Umbilical cord (tissue), 2 donors: Measurements from ENCODE around the gene CEBPB. TPM values are rescaled to one million over a fixed set of nuclear protein-coding genes. Genes with fewer than 3 reads are reported as not detected.

Experiments
- DNase-seq: peaks from one replicate; pipeline ENCODE4 v3.0.0-alpha.2; 2015; ENCODE audit warnings: low spot score
- total RNA-seq: library from RNA; depleted of rRNA; stranded (reverse); fragments of >200 nt; gene quantifications from one replicate; pipeline ENCODE4 v1.2.3, GENCODE V29; 2014; ENCODE audit warnings: low replicate concordance; ENCODE audit not compliant: insufficient read depth

CEBPB gene
- total RNA-seq, 1 donor from 2014 or later, result 33.5 TPM

DNA sequence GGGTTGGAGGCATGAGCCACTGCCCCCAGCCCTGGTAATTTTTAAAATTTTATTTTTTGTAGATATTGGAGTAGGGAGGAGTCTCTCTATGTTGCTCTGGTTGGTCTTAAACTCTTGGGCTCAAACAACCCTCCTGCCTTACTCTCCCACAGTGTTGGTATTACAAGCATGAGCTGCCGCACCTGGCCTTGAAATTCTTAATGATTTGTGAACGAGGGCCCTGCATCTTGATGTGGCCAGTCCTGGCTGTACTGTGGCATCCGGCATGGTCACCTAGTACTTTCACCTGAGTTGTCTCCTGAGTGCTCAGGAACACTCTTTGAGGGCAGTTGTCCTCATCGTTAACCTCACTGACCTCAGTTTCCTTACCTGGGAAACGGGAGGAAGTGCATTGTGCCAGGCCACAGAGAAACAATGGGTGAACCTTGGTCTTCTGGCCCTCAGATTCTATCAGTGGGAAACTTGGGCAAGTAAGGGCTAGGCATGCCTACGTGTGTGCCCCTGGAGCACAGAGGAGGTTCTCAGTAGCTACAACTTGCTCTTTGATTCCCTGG is 19.5 kb downstream of the CEBPB start:
- no peak for DNase-seq

- DNase-seq, result no peak
These were observed 20.5 kb downstream of the CEBPB start for GRCh38 chr20:50211091-50211490.

DNA sequence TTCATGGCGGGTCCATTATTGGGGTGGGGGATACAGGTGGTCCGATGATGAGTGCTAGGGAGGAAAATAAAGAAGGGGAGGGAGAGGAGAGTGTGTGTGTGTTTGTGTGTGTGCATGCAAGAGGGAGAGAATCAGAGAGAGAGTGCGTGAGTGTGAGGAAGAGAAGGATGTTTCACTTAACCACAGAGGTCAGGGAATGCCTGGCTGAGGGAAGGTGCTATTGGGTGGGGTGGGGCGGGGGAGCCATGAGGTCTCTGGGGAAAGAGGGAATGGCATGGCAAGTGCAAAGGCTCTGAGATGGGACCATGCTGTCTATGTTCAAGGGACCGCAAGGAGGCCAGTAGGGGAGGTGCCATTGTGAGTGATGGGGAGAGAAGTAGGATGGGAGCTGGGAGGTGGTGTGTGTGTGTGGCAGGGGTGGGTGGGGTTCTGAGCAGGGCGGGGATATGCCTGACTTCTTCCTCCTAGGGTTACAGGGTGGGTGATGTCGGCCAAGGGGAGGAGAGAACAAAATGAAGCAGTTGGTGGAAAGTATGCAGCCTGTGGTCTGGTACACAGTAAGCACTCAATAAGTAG is 23.0 kb downstream of the CEBPB start:
- no peak for DNase-seq

DNA sequence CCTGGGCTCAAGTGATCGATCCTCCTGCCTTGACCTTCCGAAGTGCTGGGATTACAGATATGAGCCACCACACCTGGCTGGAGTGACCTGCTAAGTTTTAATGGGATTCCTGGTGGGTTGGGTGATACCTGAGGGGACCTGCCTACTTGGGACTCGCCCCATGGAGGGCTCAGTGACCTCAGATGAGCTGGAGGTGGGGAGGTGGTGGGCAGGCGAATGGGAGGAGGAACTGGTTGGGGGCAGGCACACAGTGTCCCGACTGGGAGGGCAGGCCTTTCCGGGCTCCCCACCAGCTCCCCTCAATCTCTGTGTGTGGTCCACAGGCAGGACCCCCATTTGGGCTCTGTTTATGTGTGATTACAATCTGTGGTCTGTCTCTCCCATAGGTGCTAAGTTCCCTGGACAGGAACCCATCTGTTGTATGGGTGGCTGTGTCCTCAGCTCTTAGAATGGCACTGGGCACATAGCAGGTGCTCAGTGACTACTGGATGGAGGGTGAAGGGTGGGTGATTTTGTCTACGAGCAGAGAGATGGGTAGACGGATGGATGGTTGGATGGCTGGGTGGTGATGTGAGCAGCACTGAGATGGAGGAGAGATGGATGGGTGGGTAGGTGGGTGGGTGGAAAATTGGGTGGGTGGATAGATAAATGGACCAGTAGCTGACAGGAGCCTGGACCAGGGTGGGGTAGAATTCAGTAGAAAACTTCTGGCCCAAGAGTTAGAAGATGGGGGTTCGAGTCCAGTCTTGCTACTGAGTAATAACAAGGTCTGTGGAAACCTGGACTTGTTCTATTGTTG is 23.8 kb downstream of the CEBPB start:
- DNase-seq, result no peak

- peak; percentile 38 for DNase-seq
These were observed 24.6 kb downstream of the CEBPB start for GRCh38 chr20:50215101-50215690.

DNA sequence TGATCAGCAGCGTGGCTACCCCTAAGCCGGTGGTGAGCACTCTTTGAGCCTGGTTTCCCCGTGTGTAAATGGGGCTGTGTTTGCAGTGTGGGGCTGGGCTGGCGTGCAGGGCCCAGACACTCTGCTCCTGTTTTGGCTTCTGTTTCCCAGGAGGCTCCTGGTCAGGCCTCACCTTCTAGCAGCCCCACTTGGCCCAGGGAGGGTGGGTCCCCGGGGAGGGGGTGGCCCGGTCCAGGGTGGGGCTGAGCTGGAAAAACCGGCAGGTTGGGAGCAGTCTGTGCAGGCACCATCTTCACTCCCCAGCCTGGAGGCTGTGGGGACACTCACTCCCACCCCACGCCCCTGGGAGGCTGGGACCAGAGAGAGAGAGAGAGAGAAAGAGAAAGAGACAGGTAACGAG is 25.3 kb downstream of the CEBPB start:
- no peak for DNase-seq

DNA sequence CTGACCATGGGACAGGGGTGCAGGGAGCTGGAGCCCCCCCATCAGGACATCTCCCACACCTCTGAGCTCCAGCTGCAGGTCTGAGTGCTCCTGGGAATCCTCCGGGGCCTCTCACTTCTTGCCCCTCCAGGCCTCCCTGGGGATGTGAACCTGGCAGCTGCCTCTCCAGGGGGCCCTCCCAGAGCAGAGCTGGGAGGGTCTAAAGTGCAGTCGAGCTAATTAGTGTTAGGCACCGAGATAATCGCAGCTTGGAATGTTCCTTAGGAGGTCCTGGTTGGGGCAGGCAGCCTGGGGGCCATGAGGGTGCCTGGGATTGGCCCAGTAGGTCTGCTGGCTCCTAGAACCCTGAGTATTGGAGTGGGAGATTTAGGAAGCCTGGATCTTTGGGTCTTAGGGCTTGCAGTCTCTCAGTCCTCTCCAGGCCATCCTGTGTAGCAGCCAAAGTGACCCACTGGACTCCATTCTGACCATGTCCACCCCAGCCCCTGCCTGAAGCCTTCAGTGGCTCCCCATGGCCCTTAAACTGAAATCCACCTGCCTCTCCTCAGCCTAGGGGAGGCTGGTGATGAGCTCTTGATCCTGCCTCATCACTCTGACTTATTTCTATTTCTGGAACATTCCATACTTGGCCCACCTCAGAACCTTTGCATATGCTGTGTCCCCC is 26.0 kb downstream of the CEBPB start:
- no peak for DNase-seq

DNA sequence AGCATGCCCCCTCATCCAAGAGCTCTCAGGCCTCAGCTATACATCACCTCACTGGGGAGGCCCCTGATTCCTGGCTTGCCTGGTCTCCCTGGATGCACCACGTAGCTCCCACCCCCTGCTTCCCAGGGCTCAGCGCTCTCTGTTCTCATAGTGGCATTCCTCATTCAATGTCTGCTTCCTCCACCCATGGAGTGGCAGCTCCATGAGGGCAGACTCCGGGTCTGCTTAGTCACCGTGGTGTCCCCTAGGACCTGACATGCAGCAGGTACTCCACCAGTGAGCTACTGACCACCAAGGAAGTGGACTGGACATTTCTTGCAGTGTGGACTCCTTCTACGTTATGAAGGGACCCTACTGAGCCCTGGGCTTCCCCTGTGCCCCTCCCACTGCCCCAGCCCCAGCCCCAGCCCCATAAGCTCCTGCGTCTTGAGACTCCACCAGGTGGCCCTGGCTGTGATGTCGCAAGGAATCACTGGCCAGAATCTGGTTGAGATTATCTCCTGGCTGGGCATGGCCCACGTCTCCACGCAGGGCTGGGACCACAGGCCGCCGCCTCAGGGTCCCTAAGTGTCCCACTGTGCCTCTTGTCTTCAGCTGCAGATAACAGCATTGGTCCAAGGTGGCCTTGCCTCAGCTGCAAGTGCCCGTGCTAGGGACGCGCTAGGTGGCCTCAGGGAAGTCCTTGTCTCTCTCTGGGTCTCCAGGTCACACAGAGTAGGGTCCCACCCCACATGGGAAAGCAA is 26.7 kb downstream of the CEBPB start:
- no peak for DNase-seq

GRCh38 chr20:50218987-50219435 is 28.4 kb downstream of the CEBPB start:
- DNase-seq, result no peak

DNA sequence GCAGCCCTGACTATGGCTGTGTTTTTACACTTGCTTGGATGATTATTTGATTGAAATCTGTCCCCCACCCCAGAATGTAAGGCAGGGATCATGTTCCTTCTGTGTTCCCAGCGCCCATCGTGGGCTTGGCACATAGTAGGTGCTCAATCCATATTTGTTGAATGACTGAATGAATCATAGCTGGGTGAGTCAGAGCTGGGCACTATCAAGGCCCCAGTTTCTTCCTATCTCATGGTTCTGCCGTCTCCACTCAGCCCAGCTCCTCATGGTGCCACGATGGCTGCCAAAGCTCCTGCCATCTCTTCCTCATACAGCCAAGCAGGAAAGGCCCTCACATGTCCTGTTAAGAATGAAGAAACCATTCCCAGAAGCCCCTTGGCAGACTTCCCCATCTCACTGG is 29.0 kb downstream of the CEBPB start:
- no peak for DNase-seq

DNA sequence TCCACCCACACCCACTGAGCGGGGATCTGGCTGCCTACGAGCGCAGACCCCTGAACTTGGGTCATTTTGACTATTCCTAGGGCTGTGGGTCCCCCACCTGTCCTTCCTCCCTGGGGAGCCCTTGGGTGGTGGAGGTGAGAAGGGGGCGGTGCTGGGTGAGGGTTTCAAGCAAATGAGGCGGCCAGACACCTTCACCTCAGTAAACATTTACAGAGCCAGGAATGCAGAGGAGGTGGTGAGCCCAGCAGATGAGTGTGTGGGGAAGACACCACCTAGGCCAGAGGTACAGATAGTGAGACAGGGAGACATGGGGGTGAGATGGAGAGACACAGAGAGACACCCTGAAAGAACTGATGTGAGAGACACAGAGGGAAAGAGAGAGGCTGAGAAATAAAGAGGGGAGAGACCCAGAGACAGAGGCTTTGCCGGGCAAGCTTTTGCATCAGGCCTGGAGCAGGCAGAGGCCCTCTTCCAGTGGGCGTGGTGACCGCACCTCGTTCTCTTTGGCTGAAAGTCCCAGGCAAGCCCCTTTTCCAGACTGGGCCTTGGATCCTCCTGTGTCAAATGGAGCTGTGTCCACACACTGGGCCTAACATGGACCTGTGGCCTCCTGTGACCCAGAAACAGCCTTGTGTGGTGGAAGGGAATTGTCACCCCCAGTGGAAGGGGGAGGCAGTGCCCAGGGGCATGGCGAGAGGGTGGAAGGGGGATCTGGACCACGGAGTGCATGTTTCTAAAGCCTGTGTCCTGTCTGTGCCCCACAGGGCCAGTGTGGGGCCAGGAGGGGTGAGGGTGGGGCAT is 29.7 kb downstream of the CEBPB start:
- DNase-seq, result no peak

GRCh38 chr20:50220894-50221365 is 30.3 kb downstream of the CEBPB start:
- DNase-seq, result no peak

DNA sequence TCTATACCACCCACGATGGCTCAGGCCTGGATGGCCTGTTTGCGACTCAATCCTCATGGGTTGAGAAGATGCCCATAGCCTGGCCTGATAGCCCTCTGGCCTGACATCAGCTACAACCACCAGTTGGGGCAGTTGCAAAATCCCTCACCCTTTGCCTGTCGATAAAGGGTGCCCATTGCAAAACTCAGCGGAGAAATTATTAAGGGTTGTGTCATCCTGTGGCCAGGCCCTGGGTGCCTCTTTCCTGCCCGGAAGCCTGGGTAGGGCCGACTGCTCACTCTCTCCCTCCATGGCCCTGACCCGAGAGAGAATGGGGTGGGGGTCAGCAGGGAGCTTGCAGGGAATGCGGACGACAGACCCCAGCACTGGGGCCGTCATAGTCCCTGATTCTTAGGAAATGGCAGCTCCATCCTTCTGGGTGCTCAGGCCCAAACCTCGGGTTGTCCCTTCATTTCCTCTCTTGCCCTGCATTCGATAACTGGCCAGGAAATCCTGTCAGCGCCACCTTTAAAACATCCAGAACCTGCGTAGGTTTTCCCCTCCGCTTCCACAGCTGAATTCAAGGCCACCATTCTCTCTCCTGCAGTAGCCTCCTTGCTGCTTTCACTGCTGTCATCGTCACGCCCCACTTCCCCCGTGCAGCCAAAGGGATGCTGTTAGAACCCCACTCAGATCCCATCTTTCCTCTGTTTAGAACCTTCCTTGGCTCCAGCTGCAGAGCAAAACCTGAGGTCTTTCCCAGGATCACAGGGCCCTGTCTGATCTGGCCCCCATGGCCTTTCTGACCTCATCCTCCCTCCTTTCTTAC is 31.1 kb downstream of the CEBPB start:
- DNase-seq, result no peak

GRCh38 chr20:50222309-50223038 is 31.8 kb downstream of the CEBPB start:
- DNase-seq, result no peak

GRCh38 chr20:50223039-50224005 is 32.7 kb downstream of the CEBPB start:
- no peak for DNase-seq

DNA sequence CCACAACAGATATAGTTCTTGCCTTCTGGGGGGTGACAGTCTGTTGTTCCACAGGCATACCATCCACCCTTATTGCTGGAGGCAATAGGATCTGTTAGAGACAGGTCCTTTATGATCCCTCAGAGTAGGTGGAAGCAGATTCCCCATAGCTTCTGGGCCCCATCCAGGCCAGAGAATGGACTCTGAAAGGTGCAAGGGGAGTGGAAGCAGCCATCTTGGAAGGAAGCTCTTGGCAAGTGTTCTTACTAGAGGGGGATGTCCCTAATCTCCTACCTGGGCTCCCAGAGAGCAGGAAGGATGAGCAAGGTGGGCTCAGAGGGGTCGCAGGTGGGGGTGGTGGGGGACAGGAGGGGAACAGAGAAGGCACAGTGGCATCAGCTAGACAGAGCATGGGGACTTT is 33.4 kb downstream of the CEBPB start:
- DNase-seq, result no peak

DNA sequence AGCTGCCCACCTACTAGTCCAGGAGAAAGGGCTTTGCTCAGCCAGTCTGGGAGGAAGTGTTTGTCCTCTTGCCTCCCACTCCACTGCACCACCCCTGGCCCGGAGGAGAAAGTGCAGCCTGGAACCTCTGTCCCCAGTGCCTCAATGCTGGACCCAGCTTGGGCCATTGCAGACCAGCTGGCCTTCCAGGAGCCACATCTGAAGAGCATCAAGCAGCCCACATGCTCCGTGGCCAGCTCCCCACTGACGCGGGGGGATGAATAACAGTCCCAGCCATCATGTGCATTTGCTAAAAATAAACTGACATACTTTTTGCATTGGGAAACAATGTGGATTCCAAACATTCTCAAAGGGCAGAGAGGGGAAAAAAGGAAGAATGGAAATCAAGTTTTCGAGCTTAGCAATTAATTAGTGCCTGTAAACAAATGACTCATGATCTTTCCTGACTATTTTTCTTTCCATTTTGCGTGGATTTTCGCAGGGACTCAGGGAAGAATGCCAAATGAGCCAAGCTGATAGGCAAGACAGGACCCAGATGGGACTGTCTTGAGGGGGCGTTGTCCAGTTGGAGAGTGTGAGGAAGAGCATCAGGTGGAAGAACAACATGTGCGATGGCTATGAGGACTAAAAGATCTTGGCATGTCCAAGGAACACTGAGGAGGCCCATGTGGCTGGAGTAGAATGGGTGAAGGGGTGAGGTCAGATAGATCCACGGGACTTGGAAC is 34.1 kb downstream of the CEBPB start:
- peak; percentile 57 for DNase-seq
